Globus pallidus (tissue), 1 donor: Measurements from ENCODE around the gene PIK3C2G.

Experiments
- DNase-seq: peaks from one replicate; pipeline ENCODE4 v3.0.0-alpha.2; 2015; ENCODE audit warnings: low spot score

The PIK3C2G gene

DNA sequence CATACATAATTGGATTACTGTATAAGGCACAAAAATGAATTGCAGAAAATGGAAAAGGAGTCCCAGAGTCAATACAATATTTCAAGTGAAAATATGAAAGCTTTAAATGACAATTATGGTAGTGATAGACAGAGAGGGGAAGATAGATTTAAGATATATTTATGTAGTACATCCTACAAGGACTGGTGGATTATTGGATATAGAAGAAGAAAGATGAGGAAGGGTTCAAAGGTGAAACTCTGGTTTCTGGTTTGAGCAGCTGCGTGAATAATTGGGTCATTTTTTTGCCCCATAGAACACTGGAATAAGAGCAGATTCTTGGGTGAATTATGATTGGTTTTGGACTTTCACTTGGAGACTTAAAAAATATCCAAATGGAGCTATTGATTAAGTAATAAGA, 19.4 kb downstream of the PIK3C2G start:
- DNase-seq, result no peak

DNA sequence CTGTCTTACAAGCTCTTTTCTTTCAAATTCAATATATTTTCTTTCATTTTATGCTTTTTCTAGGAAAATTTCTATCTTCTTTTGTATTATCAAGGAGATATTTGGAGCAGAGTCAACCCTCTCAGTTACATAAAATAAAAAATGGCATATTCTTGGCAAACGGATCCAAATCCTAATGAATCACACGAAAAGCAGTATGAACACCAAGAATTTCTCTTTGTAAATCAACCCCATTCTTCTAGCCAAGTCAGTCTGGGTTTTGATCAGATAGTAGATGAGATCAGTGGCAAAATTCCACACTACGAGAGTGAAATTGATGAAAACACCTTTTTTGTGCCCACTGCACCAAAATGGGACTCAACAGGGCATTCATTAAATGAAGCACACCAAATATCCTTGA, 20.6 kb downstream of the PIK3C2G start:
- no peak for DNase-seq

DNA sequence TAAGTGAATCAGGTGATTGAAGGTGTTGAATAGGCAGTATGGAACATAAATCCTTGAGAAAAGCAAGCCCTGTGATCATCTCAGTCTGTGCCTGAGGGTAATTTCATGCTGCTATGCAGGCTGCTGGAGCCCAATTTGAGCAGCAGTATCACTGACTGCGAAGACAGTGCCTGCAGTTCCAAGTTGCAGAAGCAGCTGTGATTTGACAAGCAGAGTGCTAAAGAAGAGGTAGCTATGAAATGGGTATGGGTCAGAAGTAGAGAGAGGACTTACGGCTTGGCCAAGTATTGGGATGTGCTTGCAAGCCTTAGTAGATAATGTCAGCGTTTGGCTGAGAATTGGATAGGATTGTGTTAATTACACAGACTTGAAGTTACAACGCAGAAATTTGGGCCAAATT, 22.5 kb downstream of the PIK3C2G start:
- no peak for DNase-seq

DNA sequence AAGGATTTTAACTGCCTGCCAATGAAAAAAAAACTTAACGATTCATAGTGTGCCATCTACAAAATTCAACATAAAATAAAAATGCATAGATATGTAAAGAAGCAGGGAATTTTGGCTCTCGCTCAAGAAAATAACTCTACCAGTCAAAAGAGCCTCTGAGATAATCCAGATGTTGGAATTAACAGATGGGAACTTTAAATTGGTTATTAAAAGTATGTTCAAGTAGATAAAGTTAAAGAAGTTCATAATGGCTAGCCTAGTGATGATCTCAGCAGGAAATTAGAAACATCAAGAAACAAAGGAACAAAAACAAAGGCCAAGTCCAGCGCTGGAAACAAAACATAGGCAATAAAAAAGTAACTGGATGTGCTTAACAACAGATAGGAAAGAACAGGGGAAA, 23.1 kb downstream of the PIK3C2G start:
- no peak for DNase-seq

DNA sequence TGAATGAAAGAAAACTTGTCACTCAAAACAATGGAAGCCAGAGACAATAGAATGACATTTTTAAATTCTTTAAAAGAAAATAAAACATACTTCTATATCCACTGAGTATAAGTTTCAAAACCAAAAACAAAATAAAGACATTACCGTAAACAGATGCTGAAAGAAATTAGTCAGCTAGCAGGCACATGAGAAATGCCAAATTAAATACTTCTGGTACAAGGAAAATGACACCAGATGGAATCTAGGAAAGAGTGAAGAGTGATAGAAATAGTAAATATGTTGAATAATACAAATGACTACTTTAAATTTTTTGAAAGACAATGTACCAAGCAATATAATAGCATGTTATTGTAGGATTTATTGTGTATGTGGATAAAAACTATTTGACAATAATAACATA, 23.8 kb downstream of the PIK3C2G start:
- DNase-seq, result no peak

DNA sequence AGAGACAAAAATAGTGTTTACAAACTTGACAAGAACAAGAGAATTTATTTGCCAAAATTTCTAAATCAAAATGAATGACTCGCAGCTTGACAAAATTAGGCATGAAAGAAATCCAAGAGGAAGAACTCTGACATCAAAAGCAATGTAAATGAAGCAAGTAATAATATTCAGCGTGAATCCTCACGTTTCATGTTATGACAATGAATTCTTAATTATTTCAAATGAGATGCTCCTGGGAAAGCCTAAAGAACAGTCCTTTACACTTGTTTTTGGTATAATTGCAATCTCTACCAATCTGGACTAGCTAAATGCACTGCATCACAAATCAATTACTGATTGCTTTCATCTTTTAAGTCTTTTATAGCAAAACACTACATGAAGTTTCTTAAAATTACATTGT, 29.1 kb downstream of the PIK3C2G start:
- no peak for DNase-seq

DNA sequence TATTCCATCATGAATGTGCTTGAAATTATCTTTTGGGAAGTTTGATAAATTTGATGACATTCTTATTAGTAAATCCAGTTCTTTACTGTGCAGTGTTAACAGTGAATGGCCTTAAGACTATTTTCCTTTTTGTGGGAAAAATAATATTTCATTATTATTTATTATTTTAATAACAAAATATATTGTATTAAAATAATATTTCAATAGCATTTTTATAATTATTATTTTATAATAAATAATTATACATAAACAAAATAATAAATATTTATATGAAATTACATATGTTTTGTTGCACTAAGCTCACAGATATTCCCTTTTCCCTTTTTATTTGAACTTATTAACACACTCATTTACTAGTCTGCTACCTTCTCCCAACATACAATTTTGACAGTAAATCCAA, 33.6 kb downstream of the PIK3C2G start:
- DNase-seq, result no peak

DNA sequence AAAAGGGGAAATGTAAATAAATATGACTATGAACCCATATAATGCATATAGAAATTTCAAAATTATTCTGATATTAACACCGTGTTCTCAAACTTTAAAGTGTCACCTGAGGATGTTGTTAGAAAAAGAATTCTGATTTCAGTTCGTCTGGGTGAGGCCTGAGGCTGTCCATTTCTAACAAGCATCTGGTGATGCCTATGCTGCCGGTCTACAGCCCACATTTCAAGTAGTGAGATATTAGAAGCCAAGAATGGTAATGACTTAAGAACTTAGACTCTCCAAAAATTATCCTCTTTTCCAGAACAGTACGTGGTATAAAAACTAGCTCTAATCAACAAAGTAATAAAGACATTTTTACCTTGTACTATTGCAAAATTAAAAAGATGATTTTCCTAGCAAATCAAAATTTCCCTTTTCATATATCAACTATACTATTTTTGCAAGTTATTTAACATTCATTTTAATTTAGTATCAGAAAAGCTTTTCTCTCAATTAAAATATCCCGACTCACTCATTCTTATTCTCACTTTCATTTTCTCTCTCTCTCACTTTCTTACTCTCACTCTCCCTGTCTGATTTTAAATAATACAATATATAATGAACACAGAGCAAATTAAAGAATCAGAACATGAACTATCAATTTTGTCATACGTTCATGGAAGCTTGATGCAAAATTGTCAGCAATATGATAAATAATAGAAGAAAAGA, 35.0 kb downstream of the PIK3C2G start:
- DNase-seq, result no peak

DNA sequence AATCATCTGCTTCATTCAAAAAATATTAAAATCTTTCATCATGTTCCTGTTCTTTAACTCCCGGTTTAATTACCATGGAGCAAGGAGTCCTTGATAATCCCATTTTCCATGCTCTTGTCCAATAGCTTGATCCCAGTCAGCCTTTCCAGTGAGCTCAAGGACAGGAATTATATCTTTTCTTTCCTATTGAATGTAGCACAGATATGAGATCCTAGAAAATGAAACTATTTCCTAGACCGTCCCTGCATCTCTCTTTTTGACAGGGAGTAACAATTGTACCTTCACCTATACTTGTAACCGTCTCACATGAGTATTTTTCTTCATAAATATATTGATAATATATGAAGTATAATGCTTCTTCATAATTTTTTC, 35.6 kb downstream of the PIK3C2G start:
- DNase-seq, result no peak

DNA sequence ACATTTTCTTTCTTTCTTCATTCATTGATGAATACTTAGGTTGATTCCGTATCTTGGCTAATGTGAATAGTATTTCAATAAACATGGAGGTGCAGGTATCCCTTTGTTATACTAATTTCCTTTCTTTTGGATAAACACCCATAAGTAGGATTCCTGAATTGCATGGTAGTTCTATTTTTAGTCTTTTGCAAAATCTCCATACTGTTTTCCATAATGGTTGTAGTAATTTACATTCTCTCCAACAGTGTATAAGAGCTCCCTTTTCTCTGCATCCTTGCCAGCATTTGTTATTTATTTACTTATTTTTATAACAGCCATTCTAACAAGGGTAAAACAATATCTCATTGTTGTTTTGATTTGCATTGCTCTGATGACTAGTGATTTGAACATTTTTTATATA, 36.6 kb downstream of the PIK3C2G start:
- DNase-seq, result no peak

DNA sequence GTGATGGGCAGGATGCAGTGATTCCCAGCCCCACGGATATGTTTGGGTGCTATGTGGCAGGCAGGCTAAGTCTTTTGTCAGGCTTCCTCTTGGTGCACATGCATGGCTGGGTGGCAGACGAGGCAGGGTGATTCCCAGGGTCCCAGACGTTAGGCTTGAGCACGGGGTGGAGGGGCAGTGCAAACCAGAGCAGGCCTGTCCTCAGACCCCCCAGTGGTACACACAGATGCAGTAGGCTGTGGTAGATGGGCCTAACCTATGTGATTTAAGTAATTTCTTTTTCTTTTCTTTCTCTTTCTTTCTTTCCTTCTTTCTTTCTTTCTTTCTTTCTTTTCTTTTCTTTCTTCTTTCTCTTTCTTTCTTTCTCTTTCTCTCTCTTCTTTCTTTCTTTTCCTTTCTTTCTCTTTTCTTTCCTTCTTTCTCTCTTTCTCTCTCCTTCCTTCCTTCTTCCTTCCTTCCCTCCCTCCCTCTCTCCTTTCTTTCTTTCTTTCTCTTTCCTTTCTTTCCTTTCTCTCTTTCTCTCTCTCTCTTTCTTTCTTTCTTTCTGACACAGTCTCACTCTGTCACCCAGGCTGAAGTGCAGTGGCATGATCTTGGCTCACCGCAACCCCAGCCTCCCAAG, 41.6 kb downstream of the PIK3C2G start:
- no peak for DNase-seq

DNA sequence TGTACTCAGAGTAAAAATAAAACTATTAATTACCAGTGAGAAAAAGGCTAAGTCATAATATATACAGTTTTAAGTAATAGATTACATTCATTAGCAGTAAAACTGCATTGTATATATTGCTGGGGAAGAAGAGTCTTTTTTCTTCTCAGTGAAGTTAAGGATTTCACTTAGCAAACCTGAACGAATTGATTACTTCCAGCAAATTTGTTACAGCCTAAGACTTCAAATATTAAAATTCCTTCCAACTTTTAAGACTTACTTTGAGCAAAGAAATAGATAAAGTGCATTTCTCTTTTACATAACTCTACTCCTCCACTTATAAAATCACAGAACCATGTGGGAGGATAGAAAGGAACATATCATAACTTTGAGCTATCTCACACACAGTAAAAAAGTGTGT, 43.3 kb downstream of the PIK3C2G start:
- DNase-seq, result no peak

DNA sequence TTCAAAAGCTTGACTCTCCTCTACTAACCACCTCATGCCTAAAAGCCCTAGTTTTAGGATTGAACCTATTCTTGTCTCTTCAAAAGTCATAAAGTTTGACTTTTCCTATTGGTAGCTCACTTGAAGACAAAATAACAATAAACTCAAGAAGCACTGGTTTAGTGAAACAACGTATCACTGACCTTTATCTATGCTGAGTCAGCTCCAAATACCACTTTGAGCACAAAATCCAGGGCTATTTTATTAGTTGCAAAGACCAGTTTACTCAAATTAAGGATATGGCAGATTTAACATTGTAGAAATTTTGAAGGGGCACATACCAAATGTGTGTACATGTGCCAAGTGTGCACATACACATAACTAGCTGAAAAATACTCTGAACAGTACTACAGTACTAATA, 45.0 kb downstream of the PIK3C2G start:
- DNase-seq, result no peak

DNA sequence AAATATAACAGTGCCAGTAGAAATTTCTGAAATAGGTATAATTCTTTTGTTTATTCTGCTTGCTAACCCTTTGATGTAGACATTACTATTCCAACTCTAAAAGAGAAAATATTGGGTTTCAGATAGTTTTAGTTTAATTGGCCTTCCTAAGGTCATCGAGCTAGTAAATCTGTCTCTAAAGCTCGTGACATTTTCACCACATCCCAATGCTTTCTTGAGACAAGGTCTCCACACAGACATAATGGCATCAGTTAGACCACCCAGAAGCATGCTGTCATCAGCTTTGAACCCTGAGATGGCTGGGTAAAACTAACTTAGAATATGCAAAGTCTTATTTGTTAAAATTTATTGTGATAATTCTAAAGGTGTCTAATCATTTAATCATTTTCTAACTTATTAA, 52.0 kb downstream of the PIK3C2G start:
- no peak for DNase-seq

DNA sequence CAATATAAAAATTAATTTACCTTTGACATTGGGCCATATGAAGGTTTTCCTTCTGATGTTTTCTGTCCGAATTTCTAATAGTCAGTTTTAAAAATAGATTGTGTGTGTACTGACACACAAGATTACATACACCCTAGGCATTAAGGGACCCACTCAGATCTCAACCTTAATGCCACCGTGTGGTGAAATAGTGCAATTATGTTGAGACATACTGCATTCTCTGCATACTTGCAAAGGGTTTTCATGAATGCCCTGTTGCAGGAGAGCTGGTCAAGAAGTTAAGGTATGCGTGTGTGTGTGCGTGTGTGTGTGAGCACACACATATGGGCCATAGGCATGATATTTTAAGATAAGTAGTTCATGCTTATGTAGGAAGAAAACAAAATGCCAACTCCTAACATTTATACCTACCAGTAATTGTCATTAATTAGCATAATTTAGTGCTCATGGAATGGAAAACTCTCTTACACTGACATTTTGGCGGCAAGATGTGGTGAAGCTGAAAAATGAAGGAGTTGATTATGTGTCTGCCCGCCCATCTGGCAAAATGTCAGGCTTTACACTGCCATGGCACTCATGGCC, 58.8 kb downstream of the PIK3C2G start:
- peak; percentile 4 for DNase-seq

DNA sequence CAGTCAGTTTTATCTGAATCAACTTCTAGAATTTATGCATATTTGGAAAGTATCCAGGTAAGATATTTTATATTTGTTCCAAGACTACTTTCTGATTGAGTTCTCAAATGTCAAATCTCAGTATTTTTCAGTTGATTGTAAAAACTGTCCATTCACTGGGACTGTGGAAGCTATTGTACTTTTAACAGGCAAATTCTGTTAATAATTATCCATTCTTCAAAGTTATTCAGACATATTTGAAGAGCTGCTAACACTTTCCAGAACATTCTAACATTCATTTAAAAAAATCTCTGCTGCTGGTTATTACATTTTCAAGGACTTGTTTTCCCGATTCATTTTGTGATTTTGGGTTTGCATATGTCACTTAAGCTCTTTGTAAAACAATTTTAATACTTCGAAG, 59.7 kb downstream of the PIK3C2G start:
- no peak for DNase-seq

DNA sequence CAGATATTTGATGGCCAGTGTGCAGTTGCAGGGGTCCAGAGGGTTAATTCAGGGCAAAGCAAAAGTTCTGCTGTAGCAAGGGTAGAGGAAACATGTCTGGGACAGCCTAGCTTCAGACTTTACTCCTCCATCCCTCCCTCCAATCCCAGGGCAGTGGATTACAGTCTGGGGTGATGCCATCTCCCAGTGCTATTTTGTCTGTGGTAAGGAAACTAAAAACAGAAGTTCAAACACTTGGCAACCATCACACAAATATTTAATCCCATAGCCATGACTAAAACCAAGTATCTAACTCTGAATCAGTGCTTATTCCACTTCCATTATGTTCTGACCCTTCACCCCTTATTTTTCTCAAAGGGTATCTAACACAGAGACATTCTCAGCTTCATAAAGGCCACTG, 61.8 kb downstream of the PIK3C2G start:
- no peak for DNase-seq

DNA sequence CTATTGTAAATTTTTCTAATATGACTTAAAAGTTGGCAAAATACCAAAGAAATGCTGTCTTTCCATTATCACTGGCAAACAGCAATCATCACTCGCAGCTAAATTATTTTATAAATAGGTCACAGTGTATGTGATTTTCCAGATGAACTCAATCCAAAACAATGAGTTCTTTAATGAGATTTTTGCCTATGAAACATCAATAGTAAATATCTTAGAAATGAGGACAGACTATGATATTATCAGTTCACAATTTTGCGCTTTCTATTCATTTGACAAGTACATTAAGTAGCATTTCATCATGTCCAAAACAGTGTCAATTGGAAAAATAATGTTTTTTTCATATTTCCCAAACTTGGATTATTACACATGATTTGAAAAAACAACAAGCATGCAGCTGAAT, 65.7 kb downstream of the PIK3C2G start:
- no peak for DNase-seq

DNA sequence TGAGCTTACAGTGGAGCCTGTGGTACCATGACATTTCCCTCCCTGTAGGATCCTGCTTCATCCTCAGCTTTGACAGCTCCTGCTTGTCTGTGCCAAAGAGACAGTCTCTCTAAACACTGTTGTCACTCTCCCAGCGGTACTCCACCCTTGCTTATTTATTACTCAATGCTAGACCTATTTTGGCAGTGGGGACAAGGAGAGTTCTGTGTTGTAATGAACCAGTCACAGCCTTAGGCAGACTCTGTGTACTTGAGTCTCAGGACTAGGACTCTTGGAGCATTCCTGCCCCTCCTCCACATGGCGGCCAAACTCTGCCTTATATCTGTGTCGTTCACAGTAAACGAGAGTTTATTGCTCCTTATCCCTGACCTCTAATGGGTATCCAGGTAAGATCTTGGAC, 70.9 kb downstream of the PIK3C2G start:
- no peak for DNase-seq

DNA sequence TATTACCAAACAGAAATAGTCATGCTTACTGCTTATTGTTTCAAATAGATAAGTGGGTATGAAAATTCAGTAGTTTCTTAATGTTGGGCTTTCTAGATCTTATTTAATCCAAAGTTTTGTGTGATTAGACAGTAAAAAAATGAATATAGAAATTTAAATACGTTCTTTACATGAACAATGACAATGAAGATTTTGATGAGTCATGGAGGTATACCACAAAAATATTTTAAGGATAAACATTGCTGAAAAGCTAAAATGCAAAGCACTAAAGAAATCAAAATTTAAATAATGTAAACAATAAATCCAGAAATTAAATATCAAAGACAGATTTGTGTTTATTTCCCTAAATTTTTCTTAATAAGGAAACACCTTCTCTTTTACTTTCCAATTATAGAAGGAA, 78.3 kb downstream of the PIK3C2G start:
- no peak for DNase-seq

DNA sequence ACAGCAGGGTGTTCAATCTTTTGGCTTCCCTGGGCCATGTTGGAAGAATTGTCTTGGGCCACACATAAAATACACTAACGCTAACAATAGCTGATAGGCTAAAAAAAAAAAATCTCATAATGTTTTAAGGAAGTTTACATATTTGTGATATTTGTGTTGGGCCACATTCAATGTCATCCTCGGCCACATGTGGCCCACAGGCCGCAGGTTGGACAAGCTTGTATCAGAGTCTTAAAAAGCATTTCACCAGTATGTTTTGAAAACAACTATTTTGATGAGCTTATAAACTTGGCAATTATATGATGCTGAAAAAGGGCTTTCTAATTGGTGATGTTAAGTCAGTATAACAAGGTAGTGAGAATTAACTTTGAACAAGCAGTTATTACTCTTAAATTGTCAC, 78.9 kb downstream of the PIK3C2G start:
- no peak for DNase-seq

DNA sequence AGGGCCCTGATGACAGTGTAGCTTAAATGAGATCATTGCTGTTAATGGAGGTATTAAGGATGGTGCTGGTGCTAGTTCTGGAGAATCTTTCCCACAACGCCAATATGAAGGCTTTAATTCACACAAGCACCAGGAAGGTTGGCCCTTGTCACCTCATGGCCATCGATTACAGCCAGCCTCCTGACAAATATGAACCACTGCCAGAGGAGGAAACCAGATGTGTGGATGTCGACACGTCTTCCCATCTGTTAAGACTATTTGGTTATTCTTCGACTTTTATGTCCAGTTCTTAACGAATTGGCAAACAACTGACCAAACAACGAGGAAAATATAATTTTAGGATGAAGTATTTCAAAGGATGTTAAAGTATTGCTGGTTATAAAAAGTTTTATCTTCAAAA, 79.5 kb downstream of the PIK3C2G start:
- no peak for DNase-seq

DNA sequence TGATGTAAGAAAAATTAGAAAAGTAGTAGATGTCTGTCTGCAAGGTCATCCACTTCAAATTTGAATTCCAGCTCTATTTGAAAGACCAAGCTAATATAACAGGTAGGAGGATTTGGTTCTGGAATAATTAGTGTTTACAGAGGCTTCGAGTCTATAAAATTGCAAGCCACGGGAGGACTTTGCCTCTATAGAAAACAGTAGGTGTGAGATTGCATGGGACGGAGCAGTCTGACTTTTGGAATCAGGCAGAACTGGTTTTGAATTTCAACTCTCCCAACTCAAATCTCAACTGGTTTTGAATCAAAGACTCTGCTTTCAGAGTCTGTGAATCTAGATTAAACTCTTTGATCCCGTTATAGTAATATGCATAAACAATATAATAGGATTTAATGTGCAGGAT, 82.4 kb downstream of the PIK3C2G start:
- no peak for DNase-seq
